DMS 273 treated with DMSO at 0.1 percent for 48 hours (cell line): ENCODE measurements around the gene DOP1B.
"Not testable (repeated sequence)": the region's sequence is repeated elsewhere in the genome, so short reads cannot be mapped to it uniquely, and the experiment has no call there.

Source experiments
- DNase-seq: peaks from one replicate; lab custom pipeline; 2025; lab: John Stamatoyannopoulos, UW

Gene DOP1B

DNA sequence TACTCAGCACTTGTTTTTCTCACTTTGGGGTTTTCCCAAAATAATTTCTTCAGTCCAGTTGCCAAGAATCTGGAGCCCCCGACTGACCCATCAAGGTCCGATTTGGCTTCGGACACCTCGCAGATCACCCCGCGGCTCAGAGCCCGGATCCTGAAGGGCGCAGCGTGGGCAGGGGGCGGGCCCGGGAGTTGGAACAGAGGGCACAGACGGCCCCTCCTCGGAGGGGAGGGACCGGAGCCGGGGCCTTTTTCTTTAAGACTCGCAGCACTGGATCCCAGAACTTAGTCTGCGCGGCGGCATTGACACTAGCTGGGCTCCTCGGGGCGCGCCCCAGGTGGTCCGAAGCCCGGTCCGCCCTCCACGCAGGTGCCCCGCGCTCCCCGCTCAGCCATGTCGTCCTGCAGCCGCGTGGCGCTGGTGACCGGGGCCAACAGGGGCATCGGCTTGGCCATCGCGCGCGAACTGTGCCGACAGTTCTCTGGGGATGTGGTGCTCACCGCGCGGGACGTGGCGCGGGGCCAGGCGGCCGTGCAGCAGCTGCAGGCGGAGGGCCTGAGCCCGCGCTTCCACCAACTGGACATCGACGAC lies 21.7 kb upstream of the DOP1B start, which contains the start of gene CBR3:
Gene CBR3, plus strand, starts transcription at position 277 of the 588 bp plus-strand sequence. Its CDS starts 114 bp downstream, at position 391.
- DNase-seq, result no peak

- DNase-seq, result peak; percentile 8
Measured at GRCh38 chr21:36135391-36136102, 21.1 kb upstream of the DOP1B start.

- not testable (repeated sequence) for DNase-seq
Measured at GRCh38 chr21:36139791-36140190, 16.8 kb upstream of the DOP1B start.

GRCh38 chr21:36141513-36141925 lies 15.1 kb upstream of the DOP1B start:
- peak; percentile 31 for DNase-seq

DNA sequence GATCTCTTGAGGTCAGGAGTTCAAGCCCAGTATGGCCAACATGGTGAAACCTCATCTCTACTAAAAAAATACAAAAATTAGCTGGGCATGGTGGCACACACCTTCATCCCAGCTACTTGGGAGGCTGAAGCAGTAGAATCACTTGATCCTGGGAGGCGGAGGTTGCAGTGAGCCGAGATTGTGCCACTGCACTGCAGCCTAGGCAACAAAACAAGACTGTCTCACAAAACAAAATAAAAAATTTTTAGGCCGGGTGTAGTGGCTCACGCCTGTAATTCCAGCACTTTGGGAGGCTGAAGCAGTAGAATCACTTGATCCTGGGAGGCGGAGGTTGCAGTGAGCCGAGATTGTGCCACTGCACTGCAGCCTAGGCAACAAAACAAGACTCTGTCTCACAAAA lies 12.4 kb upstream of the DOP1B start:
- not testable (repeated sequence) for DNase-seq

DNA sequence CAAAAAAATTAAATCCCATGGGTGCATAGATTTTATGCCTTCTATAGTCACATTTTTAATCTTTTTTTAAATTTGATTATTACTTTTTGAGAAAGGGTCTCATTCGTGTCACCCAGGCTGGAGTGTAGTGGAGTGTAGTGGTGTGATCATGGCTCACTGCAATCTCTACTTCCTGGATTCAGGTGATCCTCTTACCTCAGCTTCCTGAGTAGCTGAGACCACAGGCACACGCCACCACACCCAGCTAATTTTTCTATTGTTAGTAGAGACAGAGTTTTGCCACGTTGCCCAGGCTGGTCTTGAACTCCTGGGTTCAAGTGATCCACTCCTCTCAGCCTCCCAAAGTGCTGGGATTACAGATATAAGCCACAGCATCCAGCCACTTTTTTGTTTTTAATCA lies 11.4 kb upstream of the DOP1B start:
- DNase-seq, result no peak

- DNase-seq, result no peak
Measured at GRCh38 chr21:36147911-36148310, 8.7 kb upstream of the DOP1B start.

- DNase-seq, result no peak
Measured at GRCh38 chr21:36148886-36149285, 7.7 kb upstream of the DOP1B start.

- no peak for DNase-seq
Measured at GRCh38 chr21:36149788-36150711, 6.6 kb upstream of the DOP1B start.

DNA sequence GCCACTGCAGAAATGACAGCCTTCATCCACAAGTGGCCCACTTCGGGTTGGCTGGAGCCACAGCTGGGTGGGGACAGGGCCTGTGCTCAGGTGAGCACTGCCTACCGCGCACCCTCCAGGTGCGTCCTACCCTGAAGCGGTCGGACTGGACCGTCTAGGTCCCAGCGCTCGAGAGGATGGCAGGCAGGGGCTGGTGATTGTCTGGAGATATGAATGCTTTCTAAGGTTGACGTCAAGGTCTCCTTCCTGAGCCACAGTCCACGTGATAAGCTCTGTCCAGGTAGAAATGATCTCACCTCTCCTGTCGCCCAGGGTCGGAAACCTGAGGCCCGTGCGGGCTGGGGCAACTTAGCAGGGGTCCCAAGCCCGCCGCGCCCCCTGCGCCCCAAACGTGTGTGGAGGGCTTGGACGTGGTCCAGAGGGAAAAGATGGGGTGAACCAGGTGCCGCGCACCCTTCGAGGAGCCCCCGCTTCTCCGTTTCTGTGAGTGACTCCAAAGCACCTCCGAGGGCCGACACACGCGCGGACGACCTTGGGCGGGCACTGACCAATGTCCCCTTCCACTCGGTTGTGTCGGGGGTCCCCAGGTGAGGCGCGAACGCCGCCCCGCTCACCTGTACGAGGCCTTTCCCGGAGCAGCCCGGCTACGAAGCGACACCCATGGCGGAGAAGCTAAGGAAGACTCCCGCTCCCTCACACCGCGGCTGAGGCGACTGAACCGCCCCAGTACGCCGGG lies 853 bp upstream of the DOP1B start:
- no peak for DNase-seq

DNA sequence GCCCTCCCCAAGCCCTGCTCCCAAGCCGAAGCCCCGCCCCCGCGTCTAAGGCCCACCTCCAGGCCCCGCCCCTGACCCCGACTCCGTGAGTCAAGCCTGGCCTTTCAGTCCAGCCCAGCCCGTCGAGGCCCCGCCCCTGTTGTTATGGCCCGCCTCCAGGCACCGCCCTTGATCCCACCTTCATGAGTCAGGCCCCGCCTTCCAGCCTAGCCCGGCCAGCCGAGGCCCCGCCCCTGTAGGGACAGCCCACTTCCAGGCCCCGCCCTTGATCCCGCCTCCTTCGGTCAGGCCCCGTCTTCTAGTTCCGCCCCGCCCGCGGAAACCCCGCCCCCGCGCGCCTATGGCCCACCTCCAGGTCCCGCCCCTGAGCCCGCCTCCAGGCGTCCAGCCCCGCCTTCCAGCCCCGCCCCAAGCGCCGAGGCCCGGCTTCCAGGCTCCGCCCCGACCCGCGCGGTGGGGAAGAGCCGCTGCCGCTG lies 247 bp upstream of the DOP1B start:
- DNase-seq, result peak; percentile 87

- no peak for DNase-seq
Measured at GRCh38 chr21:36159356-36159921, 2.8 kb downstream of the DOP1B start.

DNA sequence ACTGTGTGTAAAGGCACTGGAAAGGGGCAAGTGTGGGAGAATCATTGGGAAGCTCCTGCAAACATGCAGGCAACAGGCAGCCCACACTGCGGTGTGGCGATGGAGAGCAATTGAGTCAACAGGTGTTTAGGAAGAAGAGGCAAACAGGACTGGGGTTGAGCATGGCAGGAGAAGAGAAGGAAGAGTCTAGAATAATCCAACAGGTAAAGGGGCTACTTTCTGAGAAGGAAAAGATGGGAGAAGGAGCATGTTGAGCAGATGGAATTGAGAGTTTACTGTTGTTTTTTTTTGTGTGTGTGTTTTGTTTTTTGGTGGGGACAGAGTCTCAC lies 4.2 kb downstream of the DOP1B start:
- no peak for DNase-seq

- DNase-seq, result no peak
Measured at GRCh38 chr21:36162631-36163030, 6.0 kb downstream of the DOP1B start.

GRCh38 chr21:36163750-36164741 lies 7.4 kb downstream of the DOP1B start:
- DNase-seq, result no peak

DNA sequence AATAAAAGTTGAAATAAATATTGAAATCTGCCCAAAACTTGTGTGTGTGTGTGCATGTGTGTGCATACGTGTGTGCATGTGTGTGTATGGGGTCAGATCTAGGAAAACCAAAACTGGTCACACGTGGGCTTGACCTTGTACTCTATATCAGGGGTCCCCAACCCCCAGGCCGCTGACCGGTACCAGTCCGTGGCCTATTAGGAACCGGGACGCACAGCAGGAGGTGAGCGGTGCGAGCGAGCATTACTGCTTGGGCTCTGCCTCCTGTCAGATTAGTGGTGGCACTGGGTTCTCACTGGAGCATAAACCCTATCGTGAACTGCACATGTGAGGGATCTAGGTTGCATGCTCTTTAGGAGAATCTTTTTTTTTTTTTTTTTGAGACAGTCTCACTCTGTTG lies 8.7 kb downstream of the DOP1B start:
- no peak for DNase-seq

- no peak for DNase-seq
Measured at GRCh38 chr21:36166705-36167104, 10.1 kb downstream of the DOP1B start.

DNA sequence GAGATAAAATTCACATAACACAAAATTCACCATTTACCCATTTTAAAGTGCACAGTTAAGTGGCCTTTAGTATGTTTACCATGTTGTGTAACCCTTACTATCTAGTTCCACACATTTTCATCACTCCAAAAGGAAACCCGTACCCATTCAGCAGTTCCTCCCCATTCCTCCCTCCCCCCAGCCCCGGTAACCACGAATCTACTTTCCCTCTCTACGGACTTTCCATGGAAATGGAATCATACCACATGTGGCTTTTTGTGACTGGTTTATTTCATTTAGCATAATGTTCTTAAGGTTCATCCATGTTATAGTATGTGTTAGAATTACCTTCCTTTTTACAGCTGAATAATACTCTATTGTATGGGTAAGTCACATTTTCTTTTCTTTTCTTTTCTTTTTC lies 10.9 kb downstream of the DOP1B start:
- no peak for DNase-seq

DNA sequence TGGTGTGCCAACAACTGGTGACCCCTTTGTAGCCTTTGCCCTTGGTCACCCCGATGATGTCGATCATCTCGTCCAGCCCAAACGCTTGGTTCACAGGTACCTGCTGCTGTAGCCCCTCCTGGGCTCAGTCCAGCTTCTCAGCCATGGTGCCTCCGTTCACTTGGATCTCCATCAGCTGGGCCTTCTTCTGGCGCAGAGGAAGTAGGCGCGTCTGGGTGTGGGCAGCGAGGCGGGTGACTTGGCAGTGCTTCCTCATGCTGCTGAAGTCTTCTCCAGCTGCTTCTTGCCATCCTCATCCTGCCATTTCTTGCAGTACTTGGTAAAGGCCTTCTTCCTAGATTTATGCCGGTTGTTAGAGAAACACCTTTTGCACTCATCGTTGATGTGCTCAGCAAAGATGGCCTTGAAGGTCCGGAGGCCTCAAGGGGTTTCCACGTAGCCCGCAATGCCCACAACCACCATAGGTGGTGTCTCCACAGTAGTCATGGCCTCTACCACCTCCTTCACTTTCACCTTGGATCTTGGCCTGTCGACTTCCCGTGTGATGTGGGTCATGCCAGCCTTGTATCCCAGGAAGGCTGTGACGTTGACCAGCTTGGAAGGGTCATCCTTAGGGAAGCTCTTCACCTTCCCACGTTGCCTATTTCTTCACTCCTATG lies 13.0 kb downstream of the DOP1B start:
- DNase-seq, result no peak

DNA sequence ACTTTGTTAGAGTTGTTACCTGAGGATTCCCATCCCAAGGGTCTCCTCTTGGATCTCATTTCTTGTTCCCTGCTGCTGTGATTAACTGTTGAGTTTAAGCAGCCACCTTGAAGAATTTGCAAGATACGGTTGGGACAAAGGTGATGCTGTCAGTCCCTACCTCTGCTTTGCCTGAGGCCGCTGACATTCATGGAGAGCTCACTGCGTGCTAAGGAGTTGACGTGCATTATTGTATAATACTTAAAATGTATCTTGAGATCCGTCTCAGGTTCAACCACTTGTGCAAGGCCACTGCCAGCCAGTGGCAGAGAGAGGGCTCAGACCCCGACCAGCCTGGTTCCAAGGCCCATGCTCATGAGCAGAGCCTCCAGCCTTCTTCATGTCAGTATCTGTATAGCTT lies 14.2 kb downstream of the DOP1B start:
- no peak for DNase-seq
